NCI-H128 (cell line): ENCODE measurements around the gene POLR2M.

Experiments used
- DNase-seq: peaks from one replicate; lab custom pipeline; 2025; ENCODE audit not compliant: unreplicated experiment; lab: John Stamatoyannopoulos, UW

POLR2M gene

DNA sequence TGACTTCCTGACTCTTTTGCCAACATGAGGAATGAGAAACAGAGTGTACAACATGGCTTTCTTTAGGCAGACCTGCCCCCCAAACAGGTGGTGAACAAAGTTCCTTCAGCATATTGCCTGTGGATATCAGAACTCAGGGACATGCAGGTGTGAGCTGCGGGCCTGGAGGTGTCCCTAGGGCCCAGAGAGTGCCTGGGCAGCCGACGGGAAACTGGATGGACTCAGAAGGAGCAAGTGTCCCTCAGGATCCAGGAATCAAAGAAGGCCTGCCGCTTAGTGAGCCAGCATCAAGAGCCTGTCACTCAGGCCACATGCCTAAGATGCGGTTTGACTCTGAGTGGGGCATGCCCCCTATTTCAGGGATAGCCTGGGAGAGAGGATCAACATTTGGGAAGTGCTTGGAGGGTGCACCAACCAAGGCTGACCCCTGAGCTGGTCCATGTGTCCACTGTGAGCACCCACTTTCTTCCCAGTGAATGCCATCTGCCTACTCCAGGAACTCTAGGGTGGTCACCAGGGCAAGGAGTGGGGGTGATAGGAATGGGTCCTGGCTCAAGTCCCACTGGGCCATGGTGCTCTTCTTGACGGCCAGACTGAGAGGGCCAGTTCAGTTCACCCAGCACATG is 16.1 kb upstream of the POLR2M start:
- DNase-seq, result no peak

GRCh38 chr15:57691082-57691481 is 15.4 kb upstream of the POLR2M start:
- DNase-seq, result no peak

DNA sequence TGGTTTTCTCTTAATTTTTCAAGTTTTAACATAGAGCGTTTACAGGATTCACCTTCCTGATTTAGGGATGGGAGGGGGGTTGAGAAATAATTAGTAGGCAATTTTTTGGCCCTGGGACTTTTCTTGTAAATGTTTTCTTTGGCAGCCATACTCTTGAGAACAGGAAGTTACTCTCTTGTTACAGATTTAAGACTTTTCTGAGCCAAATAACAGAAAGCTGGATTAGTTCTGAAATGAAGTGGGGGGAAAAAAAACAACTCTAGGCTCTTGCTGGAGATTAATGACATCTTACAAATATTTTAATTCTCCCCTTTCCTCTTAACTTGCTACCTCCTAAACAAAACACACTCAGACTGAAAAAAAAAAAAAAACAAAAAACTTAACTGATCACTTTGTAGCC is 13.8 kb upstream of the POLR2M start:
- no peak for DNase-seq

DNA sequence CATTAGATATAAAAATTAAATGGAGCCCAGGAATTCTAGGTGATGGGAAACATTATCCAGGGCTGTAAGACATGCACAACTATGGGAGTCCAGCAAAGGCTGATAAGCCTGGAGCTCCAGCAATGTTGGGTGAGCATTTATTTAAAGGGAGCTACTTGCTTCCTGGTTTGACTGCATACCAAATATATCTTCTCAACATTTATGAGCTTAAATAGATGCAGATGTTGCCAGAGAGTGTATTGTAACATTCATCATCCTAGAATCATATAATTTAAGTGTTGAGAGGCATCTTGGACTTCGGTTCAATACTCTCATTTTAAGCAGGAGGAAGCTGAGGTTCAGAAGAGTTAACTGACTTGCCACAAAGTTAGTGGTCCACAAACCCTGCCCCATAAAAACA is 12.2 kb upstream of the POLR2M start:
- DNase-seq, result no peak

- no peak for DNase-seq
These were observed 10.4 kb upstream of the POLR2M start for GRCh38 chr15:57696146-57696545.

DNA sequence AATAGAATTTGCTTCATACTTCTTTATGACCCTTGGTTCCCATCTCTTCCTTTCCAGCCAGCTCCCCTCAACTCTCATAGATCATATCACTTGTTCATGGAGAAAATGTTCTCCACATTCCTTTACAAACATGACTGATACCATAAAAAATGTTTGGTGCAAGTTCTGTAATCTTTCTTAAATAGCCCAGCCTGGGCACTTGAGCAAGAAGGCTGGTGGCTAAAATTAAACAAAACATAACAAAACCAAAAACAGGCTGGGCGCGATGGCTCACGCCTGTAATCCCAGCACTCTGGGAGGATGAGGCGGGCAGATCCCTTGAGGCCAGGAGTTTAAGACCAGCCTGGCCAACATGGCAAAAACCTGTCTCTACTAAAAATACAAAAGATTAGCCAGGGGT is 8.9 kb upstream of the POLR2M start:
- DNase-seq, result no peak

DNA sequence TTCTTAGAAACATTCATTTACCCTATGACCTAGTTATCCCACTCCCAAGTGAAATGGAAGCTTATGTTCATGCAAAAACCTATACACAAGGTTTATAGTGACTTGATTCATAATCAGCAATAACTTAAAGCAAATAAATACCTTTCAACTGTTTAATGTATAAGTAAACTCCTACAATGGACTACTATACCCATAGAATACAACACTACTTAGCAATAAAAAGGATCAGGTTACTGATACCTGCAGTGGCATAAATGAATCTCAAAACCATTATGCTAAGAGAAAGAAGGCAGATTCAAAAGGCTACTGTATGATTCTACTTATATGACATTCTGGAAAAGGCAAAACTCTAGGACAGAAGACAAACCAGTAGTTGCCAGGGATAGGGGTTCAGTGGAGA is 8.3 kb upstream of the POLR2M start:
- no peak for DNase-seq

GRCh38 chr15:57698991-57699390 is 7.5 kb upstream of the POLR2M start:
- no peak for DNase-seq

GRCh38 chr15:57703387-57703786 is 3.1 kb upstream of the POLR2M start:
- DNase-seq, result no peak

DNA sequence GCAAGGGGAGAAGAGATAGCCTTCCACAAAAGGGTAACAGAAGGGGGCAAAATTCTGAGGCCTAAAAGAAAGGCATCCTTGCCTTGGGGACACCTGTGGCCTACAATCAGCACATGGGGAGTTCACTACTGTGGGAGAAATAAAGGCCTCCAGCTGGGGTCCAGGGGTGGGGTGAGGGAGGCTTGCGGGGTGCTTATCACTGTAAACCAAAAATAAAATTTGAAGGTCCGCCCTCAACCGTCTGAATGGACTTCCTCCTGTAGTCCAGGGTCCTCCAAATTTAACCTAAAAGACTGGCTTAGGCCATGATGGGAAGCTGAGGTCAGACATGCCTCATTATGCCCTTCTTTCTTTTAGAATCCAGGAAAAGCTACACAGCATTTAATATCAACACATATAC is 2.1 kb upstream of the POLR2M start:
- DNase-seq, result no peak

- DNase-seq, result no peak
These were observed 639 bp upstream of the POLR2M start for GRCh38 chr15:57705746-57706404.

DNA sequence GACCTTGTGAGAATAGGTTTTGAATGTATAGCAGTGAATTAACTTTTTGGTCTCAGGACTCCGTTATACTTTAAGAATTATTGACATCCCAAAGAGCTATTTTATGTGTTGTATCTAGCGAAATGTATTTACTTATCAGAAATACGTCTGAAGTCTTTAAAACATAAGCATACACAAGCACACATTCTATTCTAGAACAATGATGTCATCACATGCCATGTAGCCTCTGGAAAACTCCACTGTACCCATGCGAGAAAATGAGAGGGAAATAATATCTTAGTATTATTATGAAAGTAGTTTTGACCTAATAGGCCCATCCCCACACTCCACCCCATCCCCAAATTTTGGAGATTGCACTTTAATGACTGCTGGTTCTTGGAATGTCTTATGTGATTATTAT is 1.5 kb downstream of the POLR2M start:
- DNase-seq, result no peak

GRCh38 chr15:57718309-57718708 is 11.8 kb downstream of the POLR2M start:
- DNase-seq, result no peak

- no peak for DNase-seq
These were observed 14.4 kb downstream of the POLR2M start for GRCh38 chr15:57720867-57721266.

DNA sequence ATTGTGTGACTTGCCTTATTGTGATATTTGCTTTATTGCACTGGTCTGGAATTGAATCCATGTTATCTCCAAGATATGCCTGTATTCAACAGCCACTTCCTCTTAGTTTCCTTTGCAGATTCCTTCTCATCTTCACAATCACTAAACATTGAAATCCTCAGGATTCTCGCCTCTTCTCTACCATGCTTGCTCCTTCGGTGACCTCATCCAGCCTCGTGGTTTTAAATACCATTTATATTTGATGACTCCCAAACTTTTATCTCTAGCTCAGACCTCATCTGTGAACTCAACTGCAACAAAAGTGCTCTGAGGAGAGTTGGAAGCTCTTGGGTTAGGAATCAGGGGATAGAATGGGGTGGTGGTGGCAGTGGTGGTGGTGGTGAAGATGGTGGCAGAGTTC is 19.9 kb downstream of the POLR2M start:
- no peak for DNase-seq

DNA sequence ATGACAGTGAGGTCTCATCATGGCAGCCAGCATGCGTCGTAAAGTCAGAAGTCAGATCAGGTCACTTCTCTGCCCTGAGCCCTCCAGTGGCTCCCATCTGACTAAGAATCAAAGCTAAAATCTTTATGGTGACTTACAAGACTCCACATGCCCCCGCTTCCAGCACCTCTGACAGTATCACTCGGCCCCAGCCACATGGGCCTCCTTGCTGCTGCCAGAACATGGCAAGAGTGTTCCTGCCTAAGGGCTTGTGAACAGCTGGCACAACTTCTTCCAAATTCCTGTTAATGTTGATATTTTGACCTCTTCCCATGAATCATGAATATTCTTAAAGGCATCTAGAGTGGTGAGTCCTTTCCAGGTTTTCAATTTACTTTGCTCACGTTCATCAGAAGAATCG is 20.5 kb downstream of the POLR2M start:
- no peak for DNase-seq

- DNase-seq, result no peak
These were observed 21.9 kb downstream of the POLR2M start for GRCh38 chr15:57728436-57728835.

DNA sequence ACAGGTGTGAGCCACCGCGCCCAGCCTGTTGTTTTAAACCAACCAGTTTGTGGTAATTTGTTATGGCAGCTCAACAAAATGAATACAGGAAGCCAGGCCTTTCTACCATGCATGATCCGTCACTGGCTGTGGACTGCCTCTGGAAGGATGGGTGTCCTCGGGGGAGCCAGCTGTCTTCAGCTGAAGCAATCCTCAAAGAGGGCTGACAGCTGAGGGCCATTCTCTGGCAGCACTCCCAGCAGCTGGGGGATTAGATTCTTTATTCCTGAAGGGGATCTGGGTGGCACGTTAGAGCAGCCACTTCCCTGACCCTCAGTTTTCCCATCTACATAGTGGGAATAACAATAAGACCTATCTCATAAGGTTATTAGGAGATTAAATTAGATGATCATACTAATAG is 24.4 kb downstream of the POLR2M start:
- DNase-seq, result no peak

- no peak for DNase-seq
These were observed 25.1 kb downstream of the POLR2M start for GRCh38 chr15:57731530-57732103.

DNA sequence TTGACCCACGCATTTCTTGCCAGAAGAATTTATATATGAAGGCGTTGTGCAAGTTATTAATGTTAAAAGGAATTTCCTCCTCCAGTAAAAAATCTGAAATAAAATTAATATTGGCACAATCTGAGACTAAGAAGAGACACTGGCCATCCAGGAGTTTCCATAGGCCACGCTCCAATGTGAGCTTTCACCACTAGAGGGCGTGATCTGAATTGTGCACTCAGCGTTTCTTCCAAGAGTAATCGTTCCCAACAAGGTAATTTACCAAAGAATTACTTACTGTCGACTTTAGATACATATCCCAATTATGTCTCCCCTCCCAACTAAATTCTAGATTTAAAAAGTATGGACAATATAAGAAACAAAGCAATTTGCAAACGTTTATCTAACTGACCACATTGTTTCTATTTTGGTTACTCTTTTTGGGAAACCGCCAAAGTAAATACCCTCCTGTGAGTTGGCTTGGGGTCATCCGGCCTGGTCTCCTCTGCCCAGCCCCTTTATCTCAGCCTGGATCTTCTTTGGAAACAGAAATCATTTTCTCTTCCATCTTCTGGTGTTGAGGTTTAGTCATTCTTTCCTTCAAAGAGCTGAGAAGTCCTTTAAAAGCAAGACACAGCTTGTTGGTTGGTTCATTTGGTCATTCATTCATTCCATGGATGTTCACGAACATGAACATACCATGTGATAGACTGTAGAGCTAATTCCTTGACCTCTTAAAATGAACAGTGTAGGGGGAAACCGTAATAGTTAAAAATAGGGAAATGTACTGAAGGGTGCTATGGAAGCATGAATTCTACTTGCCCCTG is 26.2 kb downstream of the POLR2M start:
- no peak for DNase-seq

GRCh38 chr15:57734860-57735259 is 28.3 kb downstream of the POLR2M start:
- DNase-seq, result no peak

GRCh38 chr15:57735431-57735830 is 28.9 kb downstream of the POLR2M start:
- no peak for DNase-seq
